HG03039 (cell line): Measurements from ENCODE around the gene CCDC121.

ENCODE experiments used
- ATAC-seq: cut with Tn5 transposase; IDR thresholded peaks from one replicate; pipeline ENCODE4 v1.9.1; 2021; ENCODE audit warnings: mild to moderate bottlenecking, moderate library complexity; ENCODE audit not compliant: unreplicated experiment

Gene CCDC121, protein sequence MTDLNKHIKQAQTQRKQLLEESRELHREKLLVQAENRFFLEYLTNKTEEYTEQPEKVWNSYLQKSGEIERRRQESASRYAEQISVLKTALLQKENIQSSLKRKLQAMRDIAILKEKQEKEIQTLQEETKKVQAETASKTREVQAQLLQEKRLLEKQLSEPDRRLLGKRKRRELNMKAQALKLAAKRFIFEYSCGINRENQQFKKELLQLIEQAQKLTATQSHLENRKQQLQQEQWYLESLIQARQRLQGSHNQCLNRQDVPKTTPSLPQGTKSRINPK

GRCh38 chr2:27628767-27629709 lies at the start of gene CCDC121, which contains the start of gene GPN1:
TSS of gene CCDC121 (minus strand) at chr2:27629012. CDS start at chr2:27627799, 1,213 bp downstream.
TSS of gene GPN1 (plus strand) at chr2:27629050. CDS start at chr2:27629059, 9 bp downstream.
- peak; percentile 90 for ATAC-seq

DNA sequence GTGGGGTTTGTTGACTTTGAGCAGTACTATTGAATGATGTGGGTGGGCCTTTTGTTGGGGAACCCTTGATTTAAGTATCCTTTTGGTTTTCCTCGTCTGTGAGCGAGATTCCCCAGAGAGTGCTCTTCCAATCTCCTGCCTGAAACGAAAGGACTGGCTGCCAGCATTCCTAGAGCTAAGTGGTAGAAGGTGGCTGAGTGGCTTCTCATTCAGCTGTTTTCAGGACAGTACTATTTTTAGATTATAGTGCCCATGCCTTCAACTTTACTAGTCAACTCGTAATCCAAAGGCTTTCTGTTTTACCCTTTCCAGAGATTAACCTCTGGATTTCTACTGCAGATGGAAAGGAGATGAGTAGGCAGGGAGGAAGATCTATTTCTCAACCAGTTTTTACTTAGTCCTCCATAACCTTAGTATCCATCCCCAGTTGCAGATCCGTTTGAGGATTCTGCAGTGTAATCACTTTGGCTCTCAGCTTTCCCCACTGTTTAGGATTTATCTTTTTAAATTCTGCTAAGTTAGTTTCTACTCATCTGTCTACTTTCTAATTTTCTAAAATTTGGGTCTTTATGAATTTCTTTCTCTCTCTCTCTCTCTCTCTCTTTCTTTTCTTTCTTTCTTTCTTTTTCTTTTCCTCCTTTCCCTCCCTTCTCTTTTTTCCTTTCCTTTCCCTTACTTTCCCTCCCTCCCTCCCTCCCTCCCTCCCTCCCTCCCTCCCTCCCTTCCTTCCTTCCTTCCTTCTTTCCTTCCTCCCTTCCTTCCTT lies 44.1 kb upstream of the CCDC121 start:
- no peak for ATAC-seq

DNA sequence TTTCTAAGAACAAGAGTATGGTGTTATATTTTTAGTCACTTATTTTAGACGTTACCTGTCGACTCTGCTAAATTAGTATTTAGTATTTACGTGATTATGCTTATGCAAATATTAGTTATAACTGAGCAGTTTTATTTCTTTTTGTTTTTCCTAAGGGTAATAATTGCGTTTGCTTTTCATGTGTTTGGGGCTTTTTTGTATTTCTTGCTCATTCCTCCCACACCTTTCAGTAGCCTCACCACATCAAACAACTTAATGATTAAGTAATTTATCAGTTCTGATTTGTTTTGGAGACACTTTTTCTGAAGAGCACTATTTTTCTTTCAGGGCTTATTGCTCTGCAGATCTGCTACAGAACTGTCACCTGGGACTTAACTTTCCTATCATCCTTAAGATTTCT lies 42.4 kb upstream of the CCDC121 start:
- ATAC-seq = no peak

DNA sequence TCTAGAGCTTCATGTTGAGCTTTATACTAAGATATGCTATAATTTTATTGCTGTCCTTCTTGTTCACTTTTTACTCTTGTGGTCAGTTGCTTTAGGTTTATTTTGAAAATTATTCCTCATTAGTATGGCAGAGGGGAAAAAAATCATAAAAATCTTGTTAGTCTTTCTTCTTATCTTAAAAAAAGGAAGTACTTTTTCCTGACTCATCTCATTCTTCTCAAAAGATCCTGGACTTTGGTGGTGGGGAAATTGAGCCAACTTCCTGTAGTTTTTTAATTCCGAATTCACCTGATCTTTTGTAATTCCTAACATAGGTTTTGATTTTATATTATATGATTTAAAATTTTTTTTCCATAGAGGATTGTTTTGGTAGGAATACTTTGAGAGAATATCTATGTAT lies 38.6 kb upstream of the CCDC121 start:
- ATAC-seq = no peak

- no peak for ATAC-seq
These were observed 36.0 kb upstream of the CCDC121 start for GRCh38 chr2:27664622-27665363.

DNA sequence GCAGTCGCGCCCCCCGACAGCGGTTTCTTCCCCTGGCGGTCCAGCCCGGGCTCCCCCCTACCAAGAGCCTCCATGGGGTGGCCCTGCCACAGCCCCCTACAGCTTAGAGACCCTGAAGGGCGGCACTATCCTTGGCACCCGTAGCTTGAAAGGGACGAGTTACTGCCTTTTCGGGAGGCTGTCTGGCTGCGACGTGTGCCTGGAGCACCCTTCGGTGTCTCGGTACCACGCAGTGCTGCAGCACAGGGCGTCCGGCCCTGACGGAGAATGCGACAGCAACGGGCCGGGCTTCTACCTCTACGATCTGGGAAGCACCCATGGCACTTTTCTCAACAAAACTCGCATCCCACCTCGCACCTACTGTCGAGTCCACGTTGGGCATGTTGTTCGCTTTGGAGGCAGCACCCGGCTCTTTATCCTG lies 35.4 kb upstream of the CCDC121 start:
- ATAC-seq = no peak

GRCh38 chr2:27663285-27664153 lies 34.7 kb upstream of the CCDC121 start, which contains the start of the genes SLC4A1AP and SUPT7L:
TSS of gene SLC4A1AP (plus strand) at chr2:27663889. CDS start at chr2:27663915, 26 bp downstream.
TSS of gene SUPT7L (minus strand) at chr2:27663614. CDS start at chr2:27662192, 1,422 bp downstream.
- ATAC-seq = peak; percentile 59

- ATAC-seq = no peak
These were observed 32.6 kb upstream of the CCDC121 start for GRCh38 chr2:27661371-27661770.

GRCh38 chr2:27655155-27655951 lies 26.5 kb upstream of the CCDC121 start:
- ATAC-seq = no peak

DNA sequence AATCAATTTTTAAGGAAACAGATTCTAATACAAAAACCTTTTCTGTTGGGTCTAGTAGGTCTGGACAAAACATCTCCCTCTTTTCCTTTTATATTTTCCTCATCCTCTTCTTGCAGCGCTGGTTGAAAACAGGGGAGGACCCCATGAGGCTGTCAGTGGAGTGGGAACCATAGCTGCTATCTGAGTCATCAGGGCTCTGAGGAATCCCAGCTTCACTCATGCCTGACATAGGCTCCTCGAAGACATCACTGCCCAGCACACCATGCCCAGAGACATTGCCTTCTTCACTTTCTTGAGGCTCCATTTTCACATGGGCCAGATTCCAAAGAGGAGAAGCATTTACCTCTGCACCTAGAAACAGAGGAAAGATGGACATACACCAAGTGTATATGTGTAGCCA lies 24.6 kb upstream of the CCDC121 start:
- no peak for ATAC-seq

GRCh38 chr2:27652790-27653189 lies 24.0 kb upstream of the CCDC121 start:
- ATAC-seq = no peak

DNA sequence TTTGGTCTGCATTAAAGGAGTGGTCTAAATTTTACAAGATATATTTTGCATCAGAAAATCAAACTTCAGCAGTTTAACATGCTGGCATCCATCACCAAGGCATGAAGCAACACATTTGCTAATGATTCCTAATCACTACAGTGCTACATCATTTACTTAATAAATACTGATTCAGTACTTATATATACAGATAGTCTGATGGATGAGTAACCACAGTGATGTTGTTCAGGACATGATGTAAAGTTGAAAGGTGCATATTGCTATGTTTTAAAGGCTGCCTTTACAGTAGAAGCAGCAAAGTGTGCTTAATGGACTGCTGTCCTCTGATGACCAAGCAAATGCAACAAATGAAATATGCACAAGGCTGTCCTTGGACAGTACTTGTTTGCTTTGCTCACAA lies 23.5 kb upstream of the CCDC121 start:
- no peak for ATAC-seq

- no peak for ATAC-seq
These were observed 22.2 kb upstream of the CCDC121 start for GRCh38 chr2:27651056-27651455.

- ATAC-seq = no peak
These were observed 18.9 kb upstream of the CCDC121 start for GRCh38 chr2:27647737-27648136.

GRCh38 chr2:27647289-27647688 lies 18.5 kb upstream of the CCDC121 start:
- ATAC-seq = no peak

DNA sequence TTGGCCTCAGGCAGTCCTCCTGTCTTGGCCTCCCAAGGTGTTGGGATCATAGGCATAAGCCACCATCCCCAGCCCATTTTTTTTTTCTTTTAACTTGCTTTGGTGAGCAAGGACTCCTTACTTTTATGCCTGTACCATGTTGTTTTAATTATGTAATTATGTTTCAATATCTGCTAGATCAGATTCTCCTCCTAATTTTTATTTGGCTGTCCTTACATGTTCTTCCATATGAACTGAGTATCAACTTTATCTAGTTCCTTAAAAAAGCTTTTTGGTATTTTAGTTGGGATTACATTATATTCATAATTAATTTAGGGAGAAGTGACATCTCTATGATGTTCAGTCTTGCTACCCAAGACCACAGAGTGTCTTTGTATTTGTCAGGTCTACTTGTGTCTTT lies 16.4 kb upstream of the CCDC121 start:
- no peak for ATAC-seq

DNA sequence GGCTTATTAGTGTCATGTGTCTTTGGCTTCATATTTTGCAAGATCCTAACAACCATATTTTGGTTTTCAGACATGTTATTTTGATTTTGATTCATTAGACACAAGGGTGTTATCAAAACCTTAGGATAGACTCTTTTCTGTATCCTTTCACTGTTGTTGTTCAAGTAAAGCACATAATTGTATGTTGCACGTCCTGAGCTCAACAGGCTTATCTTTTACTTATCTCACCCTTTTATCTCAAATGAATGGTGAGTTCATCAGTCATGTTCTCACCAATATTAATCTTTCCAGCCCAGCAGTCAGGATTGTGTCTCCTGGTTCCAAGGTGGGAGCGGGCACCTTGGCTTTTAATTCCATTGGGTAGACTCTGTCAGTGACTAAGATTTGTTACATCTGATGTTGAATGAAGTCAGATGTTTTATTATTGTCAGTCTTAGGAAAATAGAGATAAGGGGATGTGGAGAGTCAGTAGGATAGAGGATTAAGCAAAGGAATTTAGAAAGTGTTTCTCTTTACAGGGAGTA lies 12.0 kb upstream of the CCDC121 start:
- no peak for ATAC-seq

DNA sequence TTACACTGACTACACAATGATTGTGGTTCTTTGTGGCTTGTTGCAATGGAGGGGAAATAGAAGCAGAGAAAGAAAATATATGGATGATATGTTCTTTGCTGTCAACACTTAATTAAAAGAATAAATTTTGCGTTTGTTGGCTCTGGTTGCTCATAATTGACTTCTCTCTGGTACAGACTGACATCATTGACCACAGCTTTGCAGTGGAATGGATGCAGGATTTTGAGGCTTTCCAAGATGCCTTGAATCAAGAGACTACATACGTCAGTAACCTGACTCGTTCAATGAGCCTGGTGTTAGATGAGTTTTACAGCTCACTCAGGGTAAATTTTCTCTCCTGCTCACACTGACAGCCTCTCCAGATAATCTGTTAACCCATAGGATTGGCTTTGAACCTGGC lies 9.9 kb upstream of the CCDC121 start:
- no peak for ATAC-seq
